IMR-90 (cell line): ENCODE results near the gene ZNF473. TPM values are rescaled to one million over a fixed set of nuclear protein-coding genes. Genes with fewer than 3 reads are reported as not detected.

Experiments used
- ATAC-seq: fragments of 200-7000 bp; cut with Tn5 transposase; 2 replicates; pipeline ENCODE4 v1.9.1; 2020; ENCODE audit warnings: low read depth, mild to moderate bottlenecking, moderate library complexity
- BruUV-seq: library from RNA; stranded (reverse); fragments of 400-500 nt; replicated peaks from 2 replicates; lab custom pipeline; 2021; lab: Mats Ljungman, UMichigan
- CTCF ChIA-PET: fragments of 300-600 bp; formaldehyde crosslinking; extraction: SDS; loops from one replicate; lab custom pipeline; 2021; ENCODE audit warnings: antibody characterized with exemption; lab: Yijun Ruan, JAX
- POLR2A ChIA-PET: fragments of 300-600 bp; sonication (Branson Sonifier 250); formaldehyde crosslinking; loops from one replicate; lab custom pipeline; 2022; ENCODE audit warnings: antibody characterized with exemption; ENCODE audit not compliant: unreplicated experiment; lab: Charles Lee
- DNase-seq: peaks from one replicate; pipeline ENCODE4 v3.0.0; 2013
- H2AFZ ChIP-seq: replicated peaks from 2 replicates; pipeline ENCODE3; 2013; ENCODE audit warnings: low read length, mild to moderate bottlenecking; ENCODE audit not compliant: poor library complexity
- H2AK5ac ChIP-seq: 2 replicates; pipeline ENCODE4 v1.6.1; 2013; ENCODE audit warnings: low read depth, low read length, inconsistent platforms
- H2AK9ac ChIP-seq: replicated peaks from 2 replicates; pipeline ENCODE3; 2013; ENCODE audit warnings: mild to moderate bottlenecking, low read depth, low read length, moderate library complexity; ENCODE audit not compliant: poor library complexity
- H2BK120ac ChIP-seq: 2 replicates; pipeline ENCODE4 v1.6.1; 2013; ENCODE audit warnings: low read depth, low read length, inconsistent platforms
- H2BK15ac ChIP-seq: 3 replicates; pipeline ENCODE4 v1.6.1; 2013; ENCODE audit warnings: low read depth, low read length, inconsistent platforms
- H2BK20ac ChIP-seq: 2 replicates; pipeline ENCODE4 v1.6.1; 2013; ENCODE audit warnings: low read depth, mild to moderate bottlenecking, inconsistent platforms, low read length, moderate library complexity
- H2BK5ac ChIP-seq: 2 replicates; pipeline ENCODE4 v1.6.1; 2013; ENCODE audit warnings: mild to moderate bottlenecking, low read depth, low read length, inconsistent platforms; ENCODE audit not compliant: poor library complexity, severe bottlenecking
- H3K14ac ChIP-seq: replicated peaks from 2 replicates; pipeline ENCODE4 v1.6.1; 2013; ENCODE audit warnings: low read depth, low read length, inconsistent platforms
- H3K18ac ChIP-seq: 2 replicates; pipeline ENCODE4 v1.6.1; 2013; ENCODE audit warnings: low read depth, low read length, control low read depth
- H3K23ac ChIP-seq: 2 replicates; pipeline ENCODE4 v1.6.1; 2013; ENCODE audit warnings: low read depth, low read length, inconsistent platforms
- H3K27ac ChIP-seq: 2 replicates; pipeline ENCODE4 v1.5.1; 2013; ENCODE audit warnings: mild to moderate bottlenecking, control low read depth, low read length; ENCODE audit not compliant: insufficient read depth
- H3K27me3 ChIP-seq: 2 replicates; pipeline ENCODE4 v1.6.1; 2013; ENCODE audit warnings: low read length; ENCODE audit not compliant: control insufficient read depth, insufficient read depth
- H3K36me3 ChIP-seq: 2 replicates; pipeline ENCODE4 v1.6.1; 2013; ENCODE audit warnings: low read length, mixed read lengths; ENCODE audit not compliant: control insufficient read depth, insufficient read depth
- H3K4ac ChIP-seq: 2 replicates; pipeline ENCODE4 v1.6.1; 2013; ENCODE audit warnings: low read depth, low read length, inconsistent platforms
- H3K4me1 ChIP-seq: 2 replicates; pipeline ENCODE4 v1.6.1; 2013; ENCODE audit warnings: low read length, mixed read lengths; ENCODE audit not compliant: control insufficient read depth, insufficient read depth
- H3K4me2 ChIP-seq: 2 replicates; pipeline ENCODE4 v1.6.1; 2013; ENCODE audit warnings: low read depth, mild to moderate bottlenecking, control low read depth, low read length, moderate library complexity
- H3K4me3 ChIP-seq: 2 replicates; pipeline ENCODE4 v1.5.1; 2013; ENCODE audit warnings: low read depth, mild to moderate bottlenecking, control low read depth, low read length, moderate library complexity; ENCODE audit not compliant: insufficient read depth
- H3K56ac ChIP-seq: 2 replicates; pipeline ENCODE4 v1.6.1; 2013; ENCODE audit warnings: low read length, inconsistent platforms; ENCODE audit not compliant: insufficient read depth; ENCODE audit errors: extremely low read depth
- H3K79me1 ChIP-seq, 2 experiments: 2 replicates each; pipeline ENCODE4 v1.6.1; 2013; ENCODE audit warnings: low read length in 2 of 2, inconsistent platforms in 1 of 2, low read depth in 1 of 2
- H3K9ac ChIP-seq: 2 replicates; pipeline ENCODE4 v1.6.1; 2013; ENCODE audit warnings: low read depth, low read length, control low read depth
- H3K9me1 ChIP-seq: 2 replicates; pipeline ENCODE4 v1.6.1; 2013; ENCODE audit warnings: low read length, inconsistent platforms; ENCODE audit not compliant: insufficient read depth
- H3K9me3 ChIP-seq: 2 replicates; pipeline ENCODE4 v1.6.1; 2013; ENCODE audit warnings: low read length; ENCODE audit not compliant: control insufficient read depth, insufficient read depth
- H4K20me1 ChIP-seq: 2 replicates; pipeline ENCODE4 v1.6.1; 2013; ENCODE audit warnings: low read length, inconsistent platforms; ENCODE audit not compliant: insufficient read depth
- H4K5ac ChIP-seq: 2 replicates; pipeline ENCODE4 v1.6.1; 2013; ENCODE audit warnings: mild to moderate bottlenecking, low read depth, low read length, control low read depth
- H4K8ac ChIP-seq, 2 experiments: 2 replicates each; pipeline ENCODE4 v1.6.1; 2013; ENCODE audit warnings: low read depth in 2 of 2, low read length in 2 of 2, control low read depth in 1 of 2, inconsistent platforms in 1 of 2
- H4K91ac ChIP-seq: 2 replicates; pipeline ENCODE4 v1.6.1; 2013; ENCODE audit warnings: low read depth, low read length, inconsistent platforms; ENCODE audit not compliant: insufficient read depth
- BHLHE40 ChIP-seq: fragments of 150-350 bp; IDR thresholded peaks from 2 replicates; pipeline ENCODE4 v1.6.1; 2016; ENCODE audit warnings: mild to moderate bottlenecking, low read depth, low read length
- CHD1 ChIP-seq: IDR thresholded peaks from 2 replicates; pipeline ENCODE4 v1.6.1; 2012; ENCODE audit warnings: low read depth, low read length, improper control_type of control experiment
- MAFK ChIP-seq: IDR thresholded peaks from 2 replicates; pipeline ENCODE4 v1.6.1; 2012; ENCODE audit warnings: low read depth, low read length, improper control_type of control experiment
- WGBS, 2 experiments: methylation state at CpG; one replicate each; pipeline versions ENCODE4 v1.1.5 to v1.1.7; 2013; ENCODE audit warnings: missing lambda C conversion rate in 2 of 2; ENCODE audit not compliant: insufficient read length in 1 of 2; ENCODE audit errors: extremely low coverage in 2 of 2; 5-methylcytosine and 5-hydroxymethylcytosine counted together
- dilution Hi-C: fragments of 300-500 bp; cut with HindIII; formaldehyde crosslinking; loops from one replicate; pipeline ENCODE4 v1.14.3; 2018; ENCODE audit warnings: low sequenced_read_pairs; ENCODE audit not compliant: unreplicated experiment
- in situ Hi-C: fragments of 300-500 bp; cut with MboI; formaldehyde crosslinking; loops from 3 replicates; pipeline ENCODE4 v1.14.3; 2019; ENCODE audit warnings: low sequenced_read_pairs, inconsistent platforms, mixed read lengths
- intact Hi-C: fragments of 100-400 bp; cut with micrococcal nuclease; formaldehyde crosslinking; loops from 2 replicates; pipeline ENCODE4 v1.10.0; 2022
- polyA plus RNA-seq, 3 experiments: library from polyadenylated mRNA; depleted of rRNA; stranded (reverse); fragments of >200 nt; gene quantifications; 2 replicates each; pipeline ENCODE4 v1.2.3, GENCODE V29; 2012; ENCODE audit warnings: low replicate concordance in 1 of 3
- total RNA-seq: library from RNA; depleted of rRNA; stranded (reverse); fragments of >200 nt; gene quantifications from 2 replicates; pipeline ENCODE4 v1.2.3, GENCODE V29; 2012
- TF ChIP-seq, protein P1 (sequence below): fragments of 150-350 bp; IDR thresholded peaks from 2 replicates; pipeline ENCODE4 v1.6.1; 2016; ENCODE audit warnings: low read depth, mild to moderate bottlenecking, low read length, moderate library complexity, borderline replicate concordance

Gene ZNF473
- total and polyA plus RNA-seq, 2 of the 4 experiments (the other 2 are of a cell fraction): 4.5 to 13.3 TPM

DNA sequence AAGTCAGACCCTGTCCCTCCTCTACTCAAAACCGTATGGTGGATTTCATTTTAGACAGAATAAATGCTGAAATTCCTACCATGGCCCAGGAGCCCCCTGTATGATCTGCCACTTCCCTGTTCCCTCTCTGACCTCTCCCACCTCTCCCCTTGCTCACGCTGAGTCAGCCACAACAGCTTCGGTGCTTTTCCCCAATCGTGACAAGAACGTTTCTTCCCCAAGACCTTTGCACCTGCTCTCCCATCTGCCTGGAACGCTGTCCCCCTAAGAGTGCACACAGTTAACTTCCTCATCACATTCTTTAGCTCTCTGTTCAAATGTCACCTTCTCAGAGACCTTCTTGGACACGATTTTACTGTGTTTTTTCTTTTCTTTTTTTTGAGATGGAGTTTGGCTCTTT is 3.0 kb upstream of the ZNF473 start:
- H2BK5ac ChIP-seq: no peak overlapping the region
- H4K20me1 ChIP-seq: peaks cover 15% of the 10 kb centered on the region; the same call in 1 of the 2 replicates
- no peak overlapping the region for H2AFZ ChIP-seq
- H3K14ac ChIP-seq: no peak overlapping the region
- H3K27ac ChIP-seq: no peak overlapping the region
- no peak overlapping the region for H2AK5ac ChIP-seq
- ATAC-seq (no peak), DNase-seq (no peak)
- dilution Hi-C loops (no loop called here), in situ Hi-C loops (no loop called here), intact Hi-C loops (no loop called here)
- H4K8ac ChIP-seq: no peak overlapping the region
- H3K4me3 ChIP-seq: no peak overlapping the region
- H2BK20ac ChIP-seq: no peak overlapping the region
- no peak overlapping the region for H2AK9ac ChIP-seq
- H3K56ac ChIP-seq: no peak overlapping the region
- WGBS, 2 experiments: 96% methylated on average over 4 of the region's 7 CpGs; no CpG with 5 or more reads in 1 of the 2 experiments
- no peak overlapping the region for H2BK15ac ChIP-seq
- BruUV-seq: no TSS peak
- ChIA-PET POLR2A (interaction anchor here (1.0 kb wide), 1 partner anchor 28 kb away, joined by 3 read pairs; no protein-coding TSS in a partner anchor), CTCF (no interaction called here)
- H3K9me1 ChIP-seq: no peaks in the 10 kb centered on the region; the same call in 1 of the 2 replicates
- no peak overlapping the region for H3K4me2 ChIP-seq
- no peaks in the 10 kb centered on the region for H3K9me3 ChIP-seq
- H3K27me3 ChIP-seq: no peaks in the 10 kb centered on the region
- H4K5ac ChIP-seq: no peak overlapping the region
- no peak overlapping the region for H3K9ac ChIP-seq
- no peak overlapping the region for H3K18ac ChIP-seq
- peaks cover 40 to 68% of the 10 kb centered on the region in 2 experiments for H3K79me1 ChIP-seq
- peaks cover 10% of the 10 kb centered on the region for H3K36me3 ChIP-seq
- no peaks in the 10 kb centered on the region for H3K4me1 ChIP-seq
- no peak overlapping the region for H4K91ac ChIP-seq
- TF ChIP-seq CHD1 (no peak), MAFK (no peak), BHLHE40 (no peak)
- TF ChIP-seq, protein P1, sequence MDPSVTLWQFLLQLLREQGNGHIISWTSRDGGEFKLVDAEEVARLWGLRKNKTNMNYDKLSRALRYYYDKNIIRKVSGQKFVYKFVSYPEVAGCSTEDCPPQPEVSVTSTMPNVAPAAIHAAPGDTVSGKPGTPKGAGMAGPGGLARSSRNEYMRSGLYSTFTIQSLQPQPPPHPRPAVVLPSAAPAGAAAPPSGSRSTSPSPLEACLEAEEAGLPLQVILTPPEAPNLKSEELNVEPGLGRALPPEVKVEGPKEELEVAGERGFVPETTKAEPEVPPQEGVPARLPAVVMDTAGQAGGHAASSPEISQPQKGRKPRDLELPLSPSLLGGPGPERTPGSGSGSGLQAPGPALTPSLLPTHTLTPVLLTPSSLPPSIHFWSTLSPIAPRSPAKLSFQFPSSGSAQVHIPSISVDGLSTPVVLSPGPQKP: no peak
- H3K4ac ChIP-seq: no peak overlapping the region
- no peak overlapping the region for H2BK120ac ChIP-seq
- H3K23ac ChIP-seq: no peak overlapping the region
